ENCODE results near the gene ACTR8. TPM values are rescaled to one million over a fixed set of nuclear protein-coding genes. Genes with fewer than 3 reads are reported as not detected.
A peak's percentile ranks its signal among the peaks of the same experiment; 100 is the strongest.

Gene ACTR8
- total and polyA plus RNA-seq, 12 donors: 10.8 to 48.4 (median 36.5) TPM

DNA sequence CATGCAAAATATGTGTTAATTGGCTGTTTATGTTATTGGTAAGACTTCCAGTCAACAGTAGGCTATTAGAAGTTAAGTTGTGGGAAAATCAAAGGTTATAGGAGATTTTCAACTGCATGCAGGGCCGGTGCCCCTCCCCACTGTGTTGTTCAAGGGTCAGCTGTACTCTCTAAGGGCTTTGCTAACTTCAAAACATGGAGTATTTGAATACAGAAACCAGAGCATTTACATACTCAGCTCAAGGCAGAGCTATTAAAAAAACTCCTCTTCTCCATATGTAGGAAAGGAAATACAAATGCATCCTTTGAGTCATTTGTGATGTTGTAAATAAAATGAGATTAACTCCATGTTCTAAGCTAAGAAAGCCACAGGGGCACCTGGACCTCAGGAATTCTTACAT is 18.8 kb downstream of the ACTR8 start:
- TF ChIP-seq, protein P1, sequence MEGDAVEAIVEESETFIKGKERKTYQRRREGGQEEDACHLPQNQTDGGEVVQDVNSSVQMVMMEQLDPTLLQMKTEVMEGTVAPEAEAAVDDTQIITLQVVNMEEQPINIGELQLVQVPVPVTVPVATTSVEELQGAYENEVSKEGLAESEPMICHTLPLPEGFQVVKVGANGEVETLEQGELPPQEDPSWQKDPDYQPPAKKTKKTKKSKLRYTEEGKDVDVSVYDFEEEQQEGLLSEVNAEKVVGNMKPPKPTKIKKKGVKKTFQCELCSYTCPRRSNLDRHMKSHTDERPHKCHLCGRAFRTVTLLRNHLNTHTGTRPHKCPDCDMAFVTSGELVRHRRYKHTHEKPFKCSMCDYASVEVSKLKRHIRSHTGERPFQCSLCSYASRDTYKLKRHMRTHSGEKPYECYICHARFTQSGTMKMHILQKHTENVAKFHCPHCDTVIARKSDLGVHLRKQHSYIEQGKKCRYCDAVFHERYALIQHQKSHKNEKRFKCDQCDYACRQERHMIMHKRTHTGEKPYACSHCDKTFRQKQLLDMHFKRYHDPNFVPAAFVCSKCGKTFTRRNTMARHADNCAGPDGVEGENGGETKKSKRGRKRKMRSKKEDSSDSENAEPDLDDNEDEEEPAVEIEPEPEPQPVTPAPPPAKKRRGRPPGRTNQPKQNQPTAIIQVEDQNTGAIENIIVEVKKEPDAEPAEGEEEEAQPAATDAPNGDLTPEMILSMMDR (IDR thresholded peaks at IDR 0.05): no peak
- no peak for DNase-seq
- intact Hi-C loops (cut with DNase I): loop anchor here in 1 of 10 donors (10.0 kb wide), 1 partner anchor 148 kb away; no protein-coding TSS in a partner anchor
- 93 to 94% methylated on average over 1 of the region's 1 CpG for WGBS, 2 donors
- H3K27me3 ChIP-seq: no peaks in the 10 kb centered on the region
- no peak overlapping the region for H3K4me3 ChIP-seq
- H3K9me3 ChIP-seq: no peaks in the 10 kb centered on the region
- H3K36me3 ChIP-seq: peaks cover 0 to 97% (median 37%) of the 10 kb centered on the region in 9 donors
- ATAC-seq: no peak
- H3K4me1 ChIP-seq: peaks cover 0 to 9% (median 0%) of the 10 kb centered on the region in 9 donors
- H3K27ac ChIP-seq: no peak overlapping the region

DNA sequence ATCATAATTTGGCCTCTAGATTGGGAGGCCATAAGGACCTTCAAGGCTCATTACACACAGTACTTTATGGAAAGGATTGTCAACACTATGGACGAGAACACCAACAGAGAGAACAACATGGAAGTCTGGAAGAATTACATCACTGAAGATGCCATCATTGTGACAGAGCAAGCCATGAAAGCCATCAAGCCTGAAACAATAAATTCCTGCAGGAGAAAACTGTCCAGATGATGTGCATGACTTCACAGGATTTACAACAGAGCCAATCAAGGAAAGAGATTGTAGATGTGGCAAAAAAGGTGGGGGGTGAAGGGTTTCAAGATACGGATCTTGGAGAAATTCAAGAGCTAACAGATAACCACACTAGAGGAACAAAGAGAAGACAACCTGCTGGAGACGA is 19.7 kb downstream of the ACTR8 start:
- H3K36me3 ChIP-seq: peaks cover 0 to 88% (median 30%) of the 10 kb centered on the region in 9 donors
- 85 to 92% methylated on average over 3 of the region's 3 CpGs for WGBS, 2 donors
- intact Hi-C loops (cut with DNase I): loop anchor here in 1 of 10 donors (10.0 kb wide), 1 partner anchor 147 kb away; no protein-coding TSS in a partner anchor

DNA sequence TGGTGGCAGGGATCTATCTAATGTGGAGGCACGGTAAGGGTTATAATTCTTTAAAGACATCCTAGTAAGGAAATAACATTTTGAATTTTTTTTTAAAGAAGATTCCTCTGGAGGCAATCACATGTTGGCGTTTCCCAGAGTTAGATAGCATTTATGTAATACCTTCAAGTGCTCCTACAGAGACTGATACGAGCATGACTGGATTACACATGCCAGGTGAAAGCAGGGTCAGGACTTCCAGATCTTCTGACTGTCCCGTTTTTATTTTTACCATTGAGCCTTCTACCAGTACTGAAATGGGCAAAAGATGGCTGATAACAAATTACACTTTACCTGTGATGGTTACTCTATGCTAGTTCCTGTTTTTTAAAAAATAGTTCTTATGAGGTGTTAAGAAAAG is 21.8 kb downstream of the ACTR8 start:
- intact Hi-C loops (cut with DNase I): loop anchor here in 1 of 10 donors (10.0 kb wide), 1 partner anchor 145 kb away; no protein-coding TSS in a partner anchor
- ATAC-seq (peak in 4 of 8 donors; percentile 34 to 71 (median 55)), DNase-seq (no peak)
- H3K27me3 ChIP-seq: no peaks in the 10 kb centered on the region
- H3K4me3 ChIP-seq: no peak overlapping the region
- H3K9me3 ChIP-seq: no peaks in the 10 kb centered on the region
- TF ChIP-seq, protein P1 (IDR thresholded peaks at IDR 0.05): no peak
- H3K4me1 ChIP-seq: peaks cover 0 to 9% (median 0%) of the 10 kb centered on the region in 9 donors
- H3K27ac ChIP-seq: no peak overlapping the region
- peaks cover 0 to 68% (median 20%) of the 10 kb centered on the region in 9 donors for H3K36me3 ChIP-seq
- 53 to 64% methylated on average over 4 of the region's 4 CpGs for WGBS, 2 donors

More for the DNA sequence above, 19.7 kb downstream of the ACTR8 start:
- ATAC-seq (no peak), DNase-seq (no peak)
- no peaks in the 10 kb centered on the region for H3K9me3 ChIP-seq
- H3K4me1 ChIP-seq: peaks cover 0 to 9% (median 0%) of the 10 kb centered on the region in 9 donors
- no peak overlapping the region for H3K27ac ChIP-seq
- TF ChIP-seq, protein P1 (IDR thresholded peaks at IDR 0.05): no peak
- H3K27me3 ChIP-seq: no peaks in the 10 kb centered on the region
- no peak overlapping the region for H3K4me3 ChIP-seq

DNA sequence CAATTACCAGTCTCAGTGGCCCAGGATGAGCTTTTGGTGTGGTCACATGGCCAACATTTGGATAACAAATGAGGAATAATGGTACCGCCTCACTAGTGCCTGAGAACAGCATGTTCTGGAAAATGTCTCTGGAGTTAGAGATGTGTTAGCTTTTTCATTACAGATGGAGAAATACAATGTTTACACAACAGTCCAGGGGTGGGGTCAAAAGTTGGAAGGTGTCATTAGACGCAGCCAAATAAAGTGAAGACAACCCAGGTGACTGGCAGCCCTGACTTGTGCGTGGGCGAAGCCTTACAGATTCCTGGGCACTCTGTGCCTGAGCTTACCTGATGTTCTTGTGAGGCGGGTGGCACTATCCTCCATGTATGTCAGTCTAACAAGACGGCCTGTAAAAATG is 22.8 kb downstream of the ACTR8 start:
- H3K36me3 ChIP-seq: peaks cover 0 to 58% (median 15%) of the 10 kb centered on the region in 9 donors
- H3K4me3 ChIP-seq: no peak overlapping the region
- H3K4me1 ChIP-seq: peaks cover 0 to 9% (median 0%) of the 10 kb centered on the region in 9 donors
- H3K27me3 ChIP-seq: no peaks in the 10 kb centered on the region
- TF ChIP-seq, protein P1 (IDR thresholded peaks at IDR 0.05): no peak
- no peaks in the 10 kb centered on the region for H3K9me3 ChIP-seq
- DNase-seq (no peak), ATAC-seq (peak in 2 of 8 donors; percentile 16 to 35)
- intact Hi-C loops (cut with DNase I): no loop called here
- H3K27ac ChIP-seq: no peak overlapping the region
- 93 to 96% methylated on average over 6 of the region's 6 CpGs for WGBS, 2 donors

Data from heart right ventricle (tissue), 16 donors.